ENCODE data around the gene WDR47.

DNA sequence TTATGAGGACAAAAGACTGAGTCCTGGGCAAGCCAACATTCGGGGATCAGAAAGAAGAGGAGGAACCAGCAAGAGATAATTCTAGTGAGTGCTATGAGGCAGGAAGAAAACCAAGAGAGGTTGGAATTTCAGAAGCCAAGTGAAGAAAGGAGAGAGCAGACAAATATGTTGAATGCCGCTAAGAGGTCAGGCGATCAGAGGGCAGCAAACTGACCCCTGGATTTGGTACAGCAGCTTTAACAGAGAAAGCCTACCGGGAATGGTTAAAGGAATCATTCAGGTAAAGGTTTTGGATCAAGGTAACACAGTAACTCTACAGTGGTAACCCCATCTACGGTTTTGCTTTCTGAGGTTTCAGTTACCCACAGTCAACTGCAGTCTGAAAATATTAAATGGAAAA, 84.0 kb downstream of the WDR47 start:
- TF ChIP-seq, protein P1, sequence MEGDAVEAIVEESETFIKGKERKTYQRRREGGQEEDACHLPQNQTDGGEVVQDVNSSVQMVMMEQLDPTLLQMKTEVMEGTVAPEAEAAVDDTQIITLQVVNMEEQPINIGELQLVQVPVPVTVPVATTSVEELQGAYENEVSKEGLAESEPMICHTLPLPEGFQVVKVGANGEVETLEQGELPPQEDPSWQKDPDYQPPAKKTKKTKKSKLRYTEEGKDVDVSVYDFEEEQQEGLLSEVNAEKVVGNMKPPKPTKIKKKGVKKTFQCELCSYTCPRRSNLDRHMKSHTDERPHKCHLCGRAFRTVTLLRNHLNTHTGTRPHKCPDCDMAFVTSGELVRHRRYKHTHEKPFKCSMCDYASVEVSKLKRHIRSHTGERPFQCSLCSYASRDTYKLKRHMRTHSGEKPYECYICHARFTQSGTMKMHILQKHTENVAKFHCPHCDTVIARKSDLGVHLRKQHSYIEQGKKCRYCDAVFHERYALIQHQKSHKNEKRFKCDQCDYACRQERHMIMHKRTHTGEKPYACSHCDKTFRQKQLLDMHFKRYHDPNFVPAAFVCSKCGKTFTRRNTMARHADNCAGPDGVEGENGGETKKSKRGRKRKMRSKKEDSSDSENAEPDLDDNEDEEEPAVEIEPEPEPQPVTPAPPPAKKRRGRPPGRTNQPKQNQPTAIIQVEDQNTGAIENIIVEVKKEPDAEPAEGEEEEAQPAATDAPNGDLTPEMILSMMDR (IDR thresholded peaks at IDR 0.05), result no peak
- TF ChIP-seq ZFX (IDR thresholded peaks at IDR 0.05; ENCODE audit: borderline replicate concordance), result no peak

All from 22Rv1 (cell line).